Upper lobe of right lung (tissue), 1 donor: ENCODE results near the gene KHDRBS2. TPM values are rescaled to one million over a fixed set of nuclear protein-coding genes. Genes with fewer than 3 reads are reported as not detected.

Source experiments
- ATAC-seq: fragments of 200-7000 bp; cut with Tn5 transposase; one replicate; pipeline ENCODE4 v1.9.1; 2020; ENCODE audit warnings: mild to moderate bottlenecking, moderate library complexity
- DNase-seq: peaks from one replicate; pipeline ENCODE4 v3.0.0-alpha.2; 2020
- H3K27ac ChIP-seq: fragments of 200-600 bp; one replicate; pipeline ENCODE4 v1.8.0; 2022
- H3K27me3 ChIP-seq: fragments of 200-600 bp; one replicate; pipeline ENCODE4 v1.8.0; 2022; ENCODE audit warnings: mild to moderate bottlenecking
- H3K36me3 ChIP-seq: fragments of 200-600 bp; one replicate; pipeline ENCODE4 v1.8.0; 2022
- H3K4me1 ChIP-seq: fragments of 200-600 bp; one replicate; pipeline ENCODE4 v1.8.0; 2022
- H3K4me3 ChIP-seq: fragments of 200-600 bp; one replicate; pipeline ENCODE4 v1.8.0; 2022; ENCODE audit warnings: mild to moderate bottlenecking
- H3K9me3 ChIP-seq: fragments of 200-600 bp; one replicate; pipeline ENCODE4 v1.8.0; 2022
- intact Hi-C: fragments of 100-400 bp; cut with DNase I; formaldehyde crosslinking; loops from one replicate; pipeline ENCODE4 v1.11.0; 2022
- total RNA-seq: library from RNA; stranded (reverse); fragmentation: NEBNext Ultra II Directional; extraction: Animal tissue kit (Norgen Biotek cat#: 25700); gene quantifications from one replicate; pipeline ENCODE4 v1.2.1, GENCODE V29; 2021
- TF ChIP-seq, protein P1 (sequence below): fragments of 200-600 bp; IDR thresholded peaks from one replicate; pipeline ENCODE4 v1.8.0; 2022; ENCODE audit warnings: antibody characterized with exemption
- donor health status: DM: no; HTN: yes; CAD: no; lungs with severe emphysema.

Gene KHDRBS2
- total RNA-seq, 1 donor from 2014 or later: 9.4 TPM

DNA sequence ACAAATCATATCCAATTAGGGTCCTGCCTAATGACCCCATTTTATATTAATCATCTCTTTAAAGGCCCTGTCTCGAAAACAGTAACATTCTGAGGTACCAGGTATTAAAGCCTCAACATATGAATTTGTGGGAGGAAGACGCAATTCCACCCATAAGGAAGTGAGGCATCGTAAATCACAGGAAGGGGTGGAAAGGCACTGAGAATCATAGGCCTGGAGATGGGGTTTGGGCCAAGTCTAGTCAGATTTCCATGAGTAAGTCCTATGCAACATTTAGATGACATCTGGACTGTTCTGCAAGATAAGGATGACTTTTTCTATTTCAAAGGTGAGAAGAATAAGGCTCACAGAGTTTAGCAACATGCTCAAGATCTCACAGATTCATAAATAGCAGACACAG, 534.0 kb downstream of the KHDRBS2 start:
- DNase-seq (no peak), ATAC-seq (no peak)
- Histone ChIP-seq H3K36me3 (no peaks in the 10 kb centered on the region), H3K27ac (no peak overlapping the region), H3K4me1 (no peaks in the 10 kb centered on the region), H3K27me3 (no peaks in the 10 kb centered on the region), H3K9me3 (no peaks in the 10 kb centered on the region), H3K4me3 (no peak overlapping the region)
- TF ChIP-seq, protein P1, sequence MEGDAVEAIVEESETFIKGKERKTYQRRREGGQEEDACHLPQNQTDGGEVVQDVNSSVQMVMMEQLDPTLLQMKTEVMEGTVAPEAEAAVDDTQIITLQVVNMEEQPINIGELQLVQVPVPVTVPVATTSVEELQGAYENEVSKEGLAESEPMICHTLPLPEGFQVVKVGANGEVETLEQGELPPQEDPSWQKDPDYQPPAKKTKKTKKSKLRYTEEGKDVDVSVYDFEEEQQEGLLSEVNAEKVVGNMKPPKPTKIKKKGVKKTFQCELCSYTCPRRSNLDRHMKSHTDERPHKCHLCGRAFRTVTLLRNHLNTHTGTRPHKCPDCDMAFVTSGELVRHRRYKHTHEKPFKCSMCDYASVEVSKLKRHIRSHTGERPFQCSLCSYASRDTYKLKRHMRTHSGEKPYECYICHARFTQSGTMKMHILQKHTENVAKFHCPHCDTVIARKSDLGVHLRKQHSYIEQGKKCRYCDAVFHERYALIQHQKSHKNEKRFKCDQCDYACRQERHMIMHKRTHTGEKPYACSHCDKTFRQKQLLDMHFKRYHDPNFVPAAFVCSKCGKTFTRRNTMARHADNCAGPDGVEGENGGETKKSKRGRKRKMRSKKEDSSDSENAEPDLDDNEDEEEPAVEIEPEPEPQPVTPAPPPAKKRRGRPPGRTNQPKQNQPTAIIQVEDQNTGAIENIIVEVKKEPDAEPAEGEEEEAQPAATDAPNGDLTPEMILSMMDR: no peak
- intact Hi-C loops: no loop called here

DNA sequence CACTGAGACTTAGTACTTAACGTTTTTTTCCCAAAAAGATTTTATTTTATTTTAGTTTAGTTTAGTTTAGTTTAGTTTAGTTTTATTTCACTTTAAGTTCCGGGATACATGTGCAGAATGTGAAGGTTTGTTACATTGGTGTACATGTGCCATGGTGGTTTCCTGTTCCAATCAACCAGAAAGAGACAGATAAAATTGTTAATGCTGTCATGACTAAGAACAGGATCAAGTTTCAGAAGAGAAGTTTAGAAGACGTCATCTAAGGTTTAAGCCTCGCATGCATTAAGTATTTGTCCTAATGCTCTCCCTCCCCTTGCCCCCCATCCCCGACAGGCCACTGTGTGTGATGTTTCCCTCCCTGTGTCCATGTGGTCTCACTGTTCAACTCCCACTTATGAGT, 540.0 kb downstream of the KHDRBS2 start:
- Histone ChIP-seq H3K4me1 (no peaks in the 10 kb centered on the region), H3K4me3 (no peak overlapping the region), H3K9me3 (no peaks in the 10 kb centered on the region), H3K36me3 (no peaks in the 10 kb centered on the region), H3K27ac (no peak overlapping the region), H3K27me3 (no peaks in the 10 kb centered on the region)
- DNase-seq: no peak
- intact Hi-C loops: no loop called here
- ATAC-seq: no peak
- TF ChIP-seq, protein P1: no peak

DNA sequence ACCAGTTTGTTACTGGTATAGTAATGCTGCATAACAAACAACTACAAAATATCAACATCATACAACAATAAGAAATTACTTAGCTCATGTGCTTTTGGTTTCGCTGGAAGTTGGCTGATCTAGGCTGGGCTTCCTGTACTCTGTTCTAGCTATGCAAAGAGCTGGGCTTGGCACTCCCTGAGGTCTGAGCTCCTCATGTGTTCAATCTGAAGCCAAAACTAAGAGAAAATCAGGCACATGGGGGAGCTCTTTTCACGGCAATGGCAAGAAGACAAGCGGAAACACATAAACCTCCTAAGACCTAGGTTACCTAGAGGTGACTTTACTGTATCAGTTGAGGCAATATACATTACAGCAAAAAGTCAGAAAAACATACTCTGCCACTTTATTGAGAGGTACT, 574.2 kb downstream of the KHDRBS2 start:
- Histone ChIP-seq H3K27ac (no peak overlapping the region), H3K27me3 (no peaks in the 10 kb centered on the region), H3K4me1 (no peaks in the 10 kb centered on the region), H3K36me3 (no peaks in the 10 kb centered on the region), H3K4me3 (no peak overlapping the region), H3K9me3 (no peaks in the 10 kb centered on the region)
- intact Hi-C loops: no loop called here
- DNase-seq (no peak), ATAC-seq (no peak)
- TF ChIP-seq, protein P1: no peak

DNA sequence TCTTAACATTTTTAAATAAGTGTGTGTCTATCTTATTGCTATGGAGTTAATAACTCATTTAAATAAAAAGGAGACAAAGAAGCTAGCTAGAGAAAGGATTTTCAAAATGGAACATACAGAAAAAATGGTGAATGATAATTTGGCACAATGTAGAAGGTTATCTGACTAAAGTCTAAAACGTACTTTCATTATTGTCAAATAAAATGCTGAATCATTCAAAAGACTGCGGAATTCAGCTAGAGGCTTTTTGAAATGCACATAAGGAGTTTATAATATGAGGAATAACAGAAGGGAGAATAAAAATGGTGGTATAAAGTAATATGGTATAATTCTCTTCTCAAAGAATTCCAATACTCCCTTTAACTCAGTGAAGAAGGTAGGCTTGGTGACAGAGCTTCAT, 597.9 kb downstream of the KHDRBS2 start:
- TF ChIP-seq, protein P1: no peak
- Histone ChIP-seq H3K4me1 (no peaks in the 10 kb centered on the region), H3K9me3 (no peaks in the 10 kb centered on the region), H3K27ac (no peak overlapping the region), H3K36me3 (no peaks in the 10 kb centered on the region), H3K4me3 (no peak overlapping the region), H3K27me3 (no peaks in the 10 kb centered on the region)
- DNase-seq (no peak), ATAC-seq (no peak)
- intact Hi-C loops: no loop called here

DNA sequence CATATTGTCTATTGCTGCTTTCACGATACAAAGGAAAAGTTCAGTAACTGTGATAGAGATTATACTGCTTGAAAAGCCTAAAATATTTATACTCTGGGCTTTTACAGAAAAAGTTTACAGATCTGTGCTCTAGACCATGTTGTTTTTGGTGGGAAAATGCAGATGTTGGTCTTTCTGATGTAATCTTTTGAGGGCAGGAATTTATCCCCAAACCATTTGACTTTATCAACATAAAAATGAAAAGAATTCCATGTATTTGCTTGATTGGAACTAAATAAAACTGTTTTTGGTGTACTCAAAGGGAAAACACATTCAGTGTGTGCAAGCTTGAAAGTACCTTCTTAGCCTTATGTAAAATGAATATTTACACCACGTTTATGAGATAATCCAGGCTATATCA, 603.5 kb downstream of the KHDRBS2 start:
- no peaks in the 10 kb centered on the region for H3K4me1 ChIP-seq
- TF ChIP-seq, protein P1: no peak
- no peak for ATAC-seq
- H3K27ac ChIP-seq: no peak overlapping the region
- no peak overlapping the region for H3K4me3 ChIP-seq
- H3K36me3 ChIP-seq: no peaks in the 10 kb centered on the region
- no peak for DNase-seq
- no peaks in the 10 kb centered on the region for H3K9me3 ChIP-seq
- no peaks in the 10 kb centered on the region for H3K27me3 ChIP-seq
- intact Hi-C loops: no loop called here

DNA sequence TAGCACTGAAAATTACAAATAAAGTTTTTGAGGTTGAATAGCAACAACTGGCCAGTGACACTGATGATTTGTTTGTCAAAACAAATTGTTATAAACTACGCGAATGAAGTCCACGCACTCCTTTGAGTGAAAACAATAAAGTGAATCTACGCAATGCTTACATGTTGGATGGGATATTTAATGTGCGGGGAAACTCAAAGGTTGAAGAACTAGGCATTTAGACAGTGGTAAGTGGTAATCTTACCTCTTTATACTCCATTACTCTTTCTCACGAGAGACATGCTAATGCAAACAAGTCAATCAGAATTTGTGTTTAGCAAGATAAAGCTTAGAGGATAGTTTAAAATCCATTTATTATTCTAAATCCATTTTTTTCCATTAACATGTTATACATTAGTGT, 606.4 kb downstream of the KHDRBS2 start:
- no peak for DNase-seq
- H3K36me3 ChIP-seq: no peaks in the 10 kb centered on the region
- H3K4me1 ChIP-seq: no peaks in the 10 kb centered on the region
- no peak overlapping the region for H3K27ac ChIP-seq
- H3K9me3 ChIP-seq: no peaks in the 10 kb centered on the region
- H3K4me3 ChIP-seq: no peak overlapping the region
- TF ChIP-seq, protein P1: no peak
- H3K27me3 ChIP-seq: no peaks in the 10 kb centered on the region
- no peak for ATAC-seq
- intact Hi-C loops: no loop called here
